ENCODE data around the gene FALEC. TPM values are rescaled to one million over a fixed set of nuclear protein-coding genes. Genes with fewer than 3 reads are reported as not detected.

Gene FALEC
- total and polyA plus RNA-seq, 5 donors from 2014 or later: 0.42 TPM; not detected in 4

Other genes with a start within 250 kb of the FALEC start
- 119 TPM for gene APH1A, start 246.7 kb upstream of the FALEC start, total RNA-seq
- 10 to 100 TPM; 74.0 to 85.0 (median 76.9) TPM for gene APH1A, start 246.7 kb upstream of the FALEC start, polyA plus RNA-seq
- gene C1orf54, start 243.0 kb upstream of the FALEC start, total RNA-seq: 4.6 TPM
- gene C1orf54, start 243.0 kb upstream of the FALEC start, polyA plus RNA-seq: 1 to 10 TPM; 2.0 to 6.4 (median 3.5) TPM
- 2.2 TPM for gene CIART, start 233.2 kb upstream of the FALEC start, total RNA-seq
- gene CIART, start 233.2 kb upstream of the FALEC start, polyA plus RNA-seq: 1 to 10 TPM in 2 of 4 donors, under 1 TPM in 2; 0.56 to 1.3 (median 0.91) TPM
- 45.3 TPM for gene MRPS21, start 221.9 kb upstream of the FALEC start, total RNA-seq
- 10 to 100 TPM; 76.9 to 89.4 (median 86.1) TPM for gene MRPS21, start 221.9 kb upstream of the FALEC start, polyA plus RNA-seq
- 106 TPM for gene PRPF3, start 194.2 kb upstream of the FALEC start, total RNA-seq
- 10 to 100 TPM; 13.4 to 19.7 (median 17.0) TPM for gene PRPF3, start 194.2 kb upstream of the FALEC start, polyA plus RNA-seq
- 51.3 TPM for gene RPRD2, start 151.6 kb upstream of the FALEC start, total RNA-seq
- gene RPRD2, start 151.6 kb upstream of the FALEC start, polyA plus RNA-seq: 10 to 100 TPM; 24.0 to 34.0 (median 32.5) TPM
- 34.0 TPM for gene TARS2, start 28.3 kb upstream of the FALEC start, total RNA-seq
- gene TARS2, start 28.3 kb upstream of the FALEC start, polyA plus RNA-seq: 10 to 100 TPM; 28.6 to 36.6 (median 31.5) TPM
- 0.22 TPM for gene ECM1, start 7.6 kb upstream of the FALEC start, total RNA-seq
- gene ECM1, start 7.6 kb upstream of the FALEC start, polyA plus RNA-seq: under 1 TPM in 1 of 4 donors, not detected in 3; 0.10 TPM
- 0.12 TPM for gene ADAMTSL4, start 33.7 kb downstream of the FALEC start, total RNA-seq
- gene ADAMTSL4, start 33.7 kb downstream of the FALEC start, polyA plus RNA-seq: under 1 TPM in 1 of 4 donors, not detected in 3; 0.22 TPM
- 764 TPM for gene MCL1, start 63.9 kb downstream of the FALEC start, total RNA-seq
- 100 to 1,000 TPM; 167 to 209 (median 178) TPM for gene MCL1, start 63.9 kb downstream of the FALEC start, polyA plus RNA-seq
- gene ENSA, start 113.9 kb downstream of the FALEC start, total RNA-seq: 169 TPM
- gene ENSA, start 113.9 kb downstream of the FALEC start, polyA plus RNA-seq: 10 to 100 TPM; 41.2 to 61.9 (median 52.4) TPM
- gene GOLPH3L, start 181.4 kb downstream of the FALEC start, total RNA-seq: 8.6 TPM
- 10 to 100 TPM; 19.7 to 30.0 (median 24.9) TPM for gene GOLPH3L, start 181.4 kb downstream of the FALEC start, polyA plus RNA-seq
- not detected for gene HORMAD1, start 205.1 kb downstream of the FALEC start, total RNA-seq
- gene HORMAD1, start 205.1 kb downstream of the FALEC start, polyA plus RNA-seq: not detected

All from CD4-positive, CD25-positive, alpha-beta regulatory T cell (primary cell).